Measurements from ENCODE around the gene GLS2. TPM values are rescaled to one million over a fixed set of nuclear protein-coding genes. Genes with fewer than 3 reads are reported as not detected.

The GLS2 gene
- 24.5 and 31.6 TPM in 2 replicates for total RNA-seq (2014; rRNA removed; shearing (Covaris generic))
- 11.2 and 12.2 TPM in 2 replicates for polyA plus RNA-seq (2016; fragmentation: Nextera tagmentation; extraction: Ambion mirVana)
- long read RNA-seq, transcript GLS2-201 (18 exons, 2,623 nt), result major isoform, 6 of 12 reads
- long read RNA-seq, partial matches to known transcripts, result 2 of 12 reads
- long read RNA-seq, other reads (novel, unspliced or antisense), result 4 of 12 reads

GRCh38 chr12:56488041-56488955, at the start of gene GLS2:
Gene GLS2, minus strand, starts transcription at chr12:56488161. Its CDS starts 43 bp downstream, at chr12:56488118.
- Histone ChIP-seq H3F3A (replicated peaks; ENCODE audit: low read depth) (no peaks in the 10 kb centered on the region), H3K36me3 (ENCODE audit: insufficient read depth) (no peaks in the 10 kb centered on the region), H4K20me1 (replicated peaks; ENCODE audit: insufficient read depth) (no peaks in the 10 kb centered on the region; the same call in 1 of the 2 replicates), H3K4me1 (ENCODE audit: insufficient read depth) (no peaks in the 10 kb centered on the region), H3K27me3 (ENCODE audit: insufficient read depth) (peaks cover 51% of the 10 kb centered on the region), H2AFZ (peak within 1 kb of the TSS; percentile 99), H3K4me3 (peak within 1 kb of the TSS; percentile 82), H3K79me2 (replicated peaks; ENCODE audit: insufficient read depth) (peaks cover 5% of the 10 kb centered on the region; the same call in 1 of the 2 replicates), H3K27ac (ENCODE audit: low read depth) (no peak within 1 kb of the TSS), H3K9me2 (ENCODE audit: insufficient read depth) (peaks cover 5% of the 10 kb centered on the region; the same call in 1 of the 2 replicates), H3K4me2 (peak within 1 kb of the TSS; percentile 92)
- Mint-ChIP-seq H3K4me3 (peak within 1 kb of the TSS; percentile 81), H3K4me1 (peaks cover 11% of the 10 kb centered on the region), H3K27me3 (ENCODE audit: insufficient read depth, low read depth, poor library complexity) (peaks cover 46% of the 10 kb centered on the region), H3K36me3 (ENCODE audit: low read depth) (peaks cover 12% of the 10 kb centered on the region), H3K27ac (no peak within 1 kb of the TSS), H3K9me3 (peaks cover 24% of the 10 kb centered on the region)
- peak; percentile 89 for ATAC-seq
- DNase-seq (ENCODE audit: low spot score), result peak; percentile 92
- TF ChIP-seq, protein P1, sequence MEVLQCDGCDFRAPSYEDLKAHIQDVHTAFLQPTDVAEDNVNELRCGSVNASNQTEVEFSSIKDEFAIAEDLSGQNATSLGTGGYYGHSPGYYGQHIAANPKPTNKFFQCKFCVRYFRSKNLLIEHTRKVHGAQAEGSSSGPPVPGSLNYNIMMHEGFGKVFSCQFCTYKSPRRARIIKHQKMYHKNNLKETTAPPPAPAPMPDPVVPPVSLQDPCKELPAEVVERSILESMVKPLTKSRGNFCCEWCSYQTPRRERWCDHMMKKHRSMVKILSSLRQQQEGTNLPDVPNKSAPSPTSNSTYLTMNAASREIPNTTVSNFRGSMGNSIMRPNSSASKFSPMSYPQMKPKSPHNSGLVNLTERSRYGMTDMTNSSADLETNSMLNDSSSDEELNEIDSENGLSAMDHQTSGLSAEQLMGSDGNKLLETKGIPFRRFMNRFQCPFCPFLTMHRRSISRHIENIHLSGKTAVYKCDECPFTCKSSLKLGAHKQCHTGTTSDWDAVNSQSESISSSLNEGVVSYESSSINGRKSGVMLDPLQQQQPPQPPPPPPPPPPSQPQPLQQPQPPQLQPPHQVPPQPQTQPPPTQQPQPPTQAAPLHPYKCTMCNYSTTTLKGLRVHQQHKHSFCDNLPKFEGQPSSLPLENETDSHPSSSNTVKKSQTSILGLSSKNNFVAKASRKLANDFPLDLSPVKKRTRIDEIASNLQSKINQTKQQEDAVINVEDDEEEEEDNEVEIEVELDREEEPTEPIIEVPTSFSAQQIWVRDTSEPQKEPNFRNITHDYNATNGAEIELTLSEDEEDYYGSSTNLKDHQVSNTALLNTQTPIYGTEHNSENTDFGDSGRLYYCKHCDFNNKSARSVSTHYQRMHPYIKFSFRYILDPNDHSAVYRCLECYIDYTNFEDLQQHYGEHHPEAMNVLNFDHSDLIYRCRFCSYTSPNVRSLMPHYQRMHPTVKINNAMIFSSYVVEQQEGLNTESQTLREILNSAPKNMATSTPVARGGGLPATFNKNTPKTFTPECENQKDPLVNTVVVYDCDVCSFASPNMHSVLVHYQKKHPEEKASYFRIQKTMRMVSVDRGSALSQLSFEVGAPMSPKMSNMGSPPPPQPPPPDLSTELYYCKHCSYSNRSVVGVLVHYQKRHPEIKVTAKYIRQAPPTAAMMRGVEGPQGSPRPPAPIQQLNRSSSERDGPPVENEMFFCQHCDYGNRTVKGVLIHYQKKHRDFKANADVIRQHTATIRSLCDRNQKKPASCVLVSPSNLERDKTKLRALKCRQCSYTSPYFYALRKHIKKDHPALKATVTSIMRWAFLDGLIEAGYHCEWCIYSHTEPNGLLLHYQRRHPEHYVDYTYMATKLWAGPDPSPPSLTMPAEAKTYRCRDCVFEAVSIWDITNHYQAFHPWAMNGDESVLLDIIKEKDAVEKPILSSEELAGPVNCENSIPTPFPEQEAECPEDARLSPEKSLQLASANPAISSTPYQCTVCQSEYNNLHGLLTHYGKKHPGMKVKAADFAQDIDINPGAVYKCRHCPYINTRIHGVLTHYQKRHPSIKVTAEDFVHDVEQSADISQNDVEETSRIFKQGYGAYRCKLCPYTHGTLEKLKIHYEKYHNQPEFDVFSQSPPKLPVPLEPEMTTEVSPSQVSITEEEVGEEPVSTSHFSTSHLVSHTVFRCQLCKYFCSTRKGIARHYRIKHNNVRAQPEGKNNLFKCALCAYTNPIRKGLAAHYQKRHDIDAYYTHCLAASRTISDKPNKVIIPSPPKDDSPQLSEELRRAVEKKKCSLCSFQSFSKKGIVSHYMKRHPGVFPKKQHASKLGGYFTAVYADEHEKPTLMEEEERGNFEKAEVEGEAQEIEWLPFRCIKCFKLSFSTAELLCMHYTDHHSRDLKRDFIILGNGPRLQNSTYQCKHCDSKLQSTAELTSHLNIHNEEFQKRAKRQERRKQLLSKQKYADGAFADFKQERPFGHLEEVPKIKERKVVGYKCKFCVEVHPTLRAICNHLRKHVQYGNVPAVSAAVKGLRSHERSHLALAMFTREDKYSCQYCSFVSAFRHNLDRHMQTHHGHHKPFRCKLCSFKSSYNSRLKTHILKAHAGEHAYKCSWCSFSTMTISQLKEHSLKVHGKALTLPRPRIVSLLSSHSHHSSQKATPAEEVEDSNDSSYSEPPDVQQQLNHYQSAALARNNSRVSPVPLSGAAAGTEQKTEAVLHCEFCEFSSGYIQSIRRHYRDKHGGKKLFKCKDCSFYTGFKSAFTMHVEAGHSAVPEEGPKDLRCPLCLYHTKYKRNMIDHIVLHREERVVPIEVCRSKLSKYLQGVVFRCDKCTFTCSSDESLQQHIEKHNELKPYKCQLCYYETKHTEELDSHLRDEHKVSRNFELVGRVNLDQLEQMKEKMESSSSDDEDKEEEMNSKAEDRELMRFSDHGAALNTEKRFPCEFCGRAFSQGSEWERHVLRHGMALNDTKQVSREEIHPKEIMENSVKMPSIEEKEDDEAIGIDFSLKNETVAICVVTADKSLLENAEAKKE (CRISPR knock-in tag; IDR thresholded peaks at IDR 0.05), result no peak
- peak; percentile 59 for TF ChIP-seq POLR2AphosphoS5 (IDR thresholded peaks at IDR 0.05; ENCODE audit: low read depth)

DNA sequence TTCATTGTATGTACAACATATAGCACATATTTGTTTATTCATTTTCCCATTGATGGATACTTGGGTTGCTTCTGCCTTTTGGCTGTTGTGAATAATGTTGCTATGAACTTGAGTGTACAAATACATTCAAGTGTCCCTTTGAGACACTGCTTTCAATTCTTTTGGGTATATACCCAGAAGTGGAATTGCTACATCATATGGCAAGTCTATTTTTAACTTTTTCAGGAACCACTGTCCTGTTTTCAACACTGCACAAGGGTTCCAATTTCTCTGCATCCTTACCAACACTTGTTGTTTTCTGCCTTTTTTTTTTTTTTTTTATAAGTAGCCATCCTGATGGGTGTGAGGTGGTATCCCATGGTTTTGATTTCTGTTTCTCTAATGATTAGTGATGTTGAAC, 49.6 kb upstream of the GLS2 start:
- H3K4me1 ChIP-seq (ENCODE audit: insufficient read depth), result no peaks in the 10 kb centered on the region
- H3K36me3 ChIP-seq (ENCODE audit: insufficient read depth), result no peaks in the 10 kb centered on the region
- no peak overlapping the region for H2AFZ ChIP-seq
- no peak overlapping the region for H3K27ac Mint-ChIP-seq
- H3K27me3 Mint-ChIP-seq (ENCODE audit: insufficient read depth, low read depth, poor library complexity), result no peaks in the 10 kb centered on the region
- H3K9me3 Mint-ChIP-seq, result no peaks in the 10 kb centered on the region; the same call in 2 of the 3 replicates
- H3K4me3 ChIP-seq, result no peak overlapping the region
- H3K4me3 Mint-ChIP-seq, result no peak overlapping the region
- H3F3A ChIP-seq (replicated peaks; ENCODE audit: low read depth), result 0 out of 2 replicates have a peak, but pooled peaks cover 3% of the 10 kb centered on the region
- no peaks in the 10 kb centered on the region for H3K4me1 Mint-ChIP-seq
- H3K9me2 ChIP-seq (ENCODE audit: insufficient read depth), result no peaks in the 10 kb centered on the region
- H4K20me1 ChIP-seq (replicated peaks; ENCODE audit: insufficient read depth), result peaks cover 2% of the 10 kb centered on the region; the same call in 1 of the 2 replicates
- H3K27me3 ChIP-seq (ENCODE audit: insufficient read depth), result no peaks in the 10 kb centered on the region
- no peaks in the 10 kb centered on the region for H3K36me3 Mint-ChIP-seq (ENCODE audit: low read depth)
- TF ChIP-seq CTCF (conservative IDR thresholded peaks at IDR 0.05; ENCODE audit: low read depth in 2 of 2), result no peak
- no peak for TF ChIP-seq POLR2AphosphoS5 (IDR thresholded peaks at IDR 0.05; ENCODE audit: low read depth)
- TF ChIP-seq CREB1 (CRISPR knock-in tag; IDR thresholded peaks at IDR 0.05; ENCODE audit: low read depth), result no peak
- no peak for TF ChIP-seq JUNB (IDR thresholded peaks at IDR 0.05; ENCODE audit: unreplicated experiment)
- TF ChIP-seq ZNF331 (CRISPR knock-in tag; IDR thresholded peaks at IDR 0.05; ENCODE audit: low read depth), result no peak
- TF ChIP-seq ZNF114 (CRISPR knock-in tag; IDR thresholded peaks at IDR 0.05), result no peak
- ATAC-seq (no peak), DNase-seq (ENCODE audit: low spot score) (no peak)
- H3K79me2 ChIP-seq (replicated peaks; ENCODE audit: insufficient read depth), result peaks cover 25% of the 10 kb centered on the region
- no peak overlapping the region for H3K27ac ChIP-seq (ENCODE audit: low read depth)
- H3K4me2 ChIP-seq, result no peak overlapping the region
